HL-60 (cell line): Measurements from ENCODE around the gene CDC42.

Source experiments
- DNase-seq, 2 experiments: peaks; one replicate each; pipeline ENCODE4 v3.0.0-alpha.2; 2010 to 2020; ENCODE audit warnings: low read depth in 1 of 2, low spot score in 1 of 2
- H3K27ac ChIP-seq: fragments of 250-450 bp; sonication (Bioruptor Pico); replicated peaks from 2 replicates; pipeline ENCODE4 v1.5.1; 2020; ENCODE audit warnings: mild to moderate bottlenecking, moderate library complexity
- H3K27me3 ChIP-seq: fragments of 250-450 bp; sonication (Bioruptor Pico); 2 replicates; pipeline ENCODE4 v1.5.1; 2021; ENCODE audit warnings: mild to moderate bottlenecking, moderate library complexity; ENCODE audit not compliant: insufficient read depth, poor library complexity, severe bottlenecking
- H3K4me3 ChIP-seq: replicated peaks from 2 replicates; pipeline ENCODE4 v1.5.1; 2011; ENCODE audit warnings: mild to moderate bottlenecking, control low read depth, low read length; ENCODE audit not compliant: insufficient read depth
- CTCF ChIP-seq: IDR thresholded peaks from one replicate; pipeline ENCODE4 v1.5.1; 2011; ENCODE audit warnings: low read length, control low read depth, inconsistent platforms; ENCODE audit not compliant: insufficient read depth
- GABPA ChIP-seq: IDR thresholded peaks from 2 replicates; pipeline ENCODE4 v1.6.1; 2012; ENCODE audit warnings: low read depth
- POLR2AphosphoS5 ChIP-seq: IDR thresholded peaks from 2 replicates; pipeline ENCODE4 v1.6.1; 2012; ENCODE audit warnings: low read depth
- REST ChIP-seq: IDR thresholded peaks from 2 replicates; pipeline ENCODE4 v1.6.1; 2012; ENCODE audit warnings: low read depth; ENCODE audit not compliant: insufficient replicate concordance
- SPI1 ChIP-seq: IDR thresholded peaks from 2 replicates; pipeline ENCODE4 v1.6.1; 2012; ENCODE audit warnings: low read depth, mild to moderate bottlenecking, borderline replicate concordance

The CDC42 gene

GRCh38 chr1:22110016-22110415, 57.5 kb downstream of the CDC42 start:
- H3K27ac ChIP-seq = no peak overlapping the region
- DNase-seq = no peak
- TF ChIP-seq GABPA = no peak
- TF ChIP-seq CTCF = no peak
- no peak for TF ChIP-seq POLR2AphosphoS5
- TF ChIP-seq REST = no peak
- TF ChIP-seq SPI1 = no peak
- no peaks in the 10 kb centered on the region for H3K27me3 ChIP-seq
- H3K4me3 ChIP-seq = no peak overlapping the region

GRCh38 chr1:22111115-22111514, 58.6 kb downstream of the CDC42 start:
- Histone ChIP-seq H3K4me3 (no peak overlapping the region), H3K27ac (no peak overlapping the region), H3K27me3 (no peaks in the 10 kb centered on the region)
- DNase-seq = no peak
- TF ChIP-seq REST (no peak), SPI1 (no peak), CTCF (no peak), GABPA (no peak), POLR2AphosphoS5 (no peak)

GRCh38 chr1:22111620-22112019, 59.1 kb downstream of the CDC42 start:
- Histone ChIP-seq H3K27ac (no peak overlapping the region), H3K4me3 (no peak overlapping the region), H3K27me3 (no peaks in the 10 kb centered on the region)
- no peak for DNase-seq
- no peak for TF ChIP-seq POLR2AphosphoS5
- no peak for TF ChIP-seq GABPA
- no peak for TF ChIP-seq REST
- no peak for TF ChIP-seq CTCF
- TF ChIP-seq SPI1 = no peak
